Fibroblast of lung (primary cell): ENCODE measurements around the gene KIAA1217. TPM values are rescaled to one million over a fixed set of nuclear protein-coding genes. Genes with fewer than 3 reads are reported as not detected.

Experiments used
- DNase-seq, 2 donors: peaks; one replicate each; pipeline versions ENCODE4 v3.0.0 to v3.0.0-alpha.2; 2010; ENCODE audit warnings: low read depth in 2 of 2
- H2AFZ ChIP-seq: 2 replicates; pipeline ENCODE4 v1.5.1; 2012; ENCODE audit warnings: low read length, control low read depth, inconsistent platforms
- H3K27ac ChIP-seq: 2 replicates; pipeline ENCODE4 v1.5.1; 2011; ENCODE audit warnings: low read length, control low read depth; ENCODE audit not compliant: insufficient read depth
- H3K27me3 ChIP-seq: 2 replicates; pipeline ENCODE4 v1.5.1; 2011; ENCODE audit warnings: mild to moderate bottlenecking, low read length; ENCODE audit not compliant: control insufficient read depth, insufficient read depth
- H3K36me3 ChIP-seq: 2 replicates; pipeline ENCODE4 v1.5.1; 2011; ENCODE audit warnings: low read length; ENCODE audit not compliant: control insufficient read depth, insufficient read depth
- H3K4me1 ChIP-seq: 2 replicates; pipeline ENCODE4 v1.5.1; 2011; ENCODE audit warnings: low read length; ENCODE audit not compliant: control insufficient read depth, insufficient read depth; ENCODE audit errors: extremely low read depth
- H3K4me2 ChIP-seq: 2 replicates; pipeline ENCODE4 v1.5.1; 2011; ENCODE audit warnings: low read length, control low read depth; ENCODE audit not compliant: insufficient read depth; ENCODE audit errors: extremely low read depth
- H3K4me3 ChIP-seq, 4 experiments: fragments of 200-600 bp in 1 of 4; sonication (generic) in 1 of 4; replicated peaks in 1 of 4; 2 replicates each; pipeline ENCODE4 v1.5.1; 2011 to 2016; ENCODE audit warnings: low read length in 4 of 4, low read depth in 3 of 4, mild to moderate bottlenecking in 3 of 4, control low read depth in 2 of 4, inconsistent platforms in 1 of 4, mixed read lengths in 1 of 4; ENCODE audit not compliant: insufficient read depth in 1 of 4; ENCODE audit errors: control extremely low read depth in 1 of 4
- H3K79me2 ChIP-seq: 2 replicates; pipeline ENCODE4 v1.5.1; 2012; ENCODE audit warnings: mild to moderate bottlenecking, low read length, inconsistent platforms; ENCODE audit not compliant: control insufficient read depth, insufficient read depth
- H3K9ac ChIP-seq: 2 replicates; pipeline ENCODE4 v1.5.1; 2011; ENCODE audit warnings: mild to moderate bottlenecking, low read length, control low read depth; ENCODE audit not compliant: insufficient read depth
- H3K9me3 ChIP-seq: 2 replicates; pipeline ENCODE4 v1.5.1; 2012; ENCODE audit warnings: low read depth, low read length; ENCODE audit not compliant: control insufficient read depth, insufficient read depth
- H4K20me1 ChIP-seq: 2 replicates; pipeline ENCODE4 v1.5.1; 2011; ENCODE audit warnings: low read length; ENCODE audit not compliant: control insufficient read depth, insufficient read depth; ENCODE audit errors: extremely low read depth
- CTCF ChIP-seq, 2 donors: IDR thresholded peaks in 1 of 2; conservative IDR thresholded peaks in 1 of 2; 1 replicate in 1 of 2; 2 replicates in 1 of 2; pipeline ENCODE4 v1.5.1; 2011 to 2012; ENCODE audit warnings: low read length in 2 of 2, control low read depth in 1 of 2, inconsistent platforms in 1 of 2, low read depth in 1 of 2, mild to moderate bottlenecking in 1 of 2
- EZH2 ChIP-seq: IDR thresholded peaks from 2 replicates; pipeline ENCODE4 v1.5.1; 2012; ENCODE audit warnings: low read length, control low read depth, mild to moderate bottlenecking; ENCODE audit errors: missing control alignments
- polyA plus RNA-seq, 2 donors: library from polyadenylated mRNA; depleted of rRNA in 1 of 2; stranded (reverse) in 1 of 2; unstranded in 1 of 2; fragments of >200 nt; gene quantifications; 2 replicates each; pipeline ENCODE4 v1.2.1, GENCODE V29; 2011 to 2012; ENCODE audit warnings: missing spikeins in 1 of 2
- total RNA-seq: library from RNA; depleted of rRNA; stranded (reverse); fragments of >200 nt; gene quantifications from 2 replicates; pipeline ENCODE4 v1.2.1, GENCODE V29; 2014

The KIAA1217 gene
- total and polyA plus RNA-seq, 2 donors (not counting 1 experiment from before 2014, with no cell fraction given), result 0.92 to 1.5 TPM

DNA sequence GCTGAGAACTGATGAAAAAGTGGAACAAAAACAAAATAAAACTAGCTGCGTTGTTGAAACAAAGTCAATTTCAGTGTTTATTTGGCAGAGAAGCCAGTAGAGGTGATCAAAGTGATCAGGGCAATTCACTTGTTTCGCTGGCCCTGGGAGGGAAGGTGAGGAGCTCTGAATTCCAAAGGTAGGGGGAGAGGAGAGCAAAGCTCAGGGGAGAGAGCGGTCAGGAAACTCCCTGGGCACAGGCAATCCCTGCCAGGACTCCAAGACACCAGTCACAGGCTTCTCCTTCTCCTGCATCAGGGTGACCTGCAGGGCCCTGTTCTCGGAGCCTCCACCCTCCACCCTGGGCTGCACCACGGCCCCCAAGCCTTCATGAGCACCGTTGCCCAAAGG, 6.8 kb upstream of the KIAA1217 start:
- H3K27me3 ChIP-seq, result peaks cover 2% of the 10 kb centered on the region
- no peak overlapping the region for H3K4me2 ChIP-seq
- no peaks in the 10 kb centered on the region for H3K79me2 ChIP-seq
- H3K9ac ChIP-seq, result no peak overlapping the region
- H2AFZ ChIP-seq, result no peak overlapping the region
- no peaks in the 10 kb centered on the region for H3K4me1 ChIP-seq
- H3K9me3 ChIP-seq, result no peaks in the 10 kb centered on the region
- H3K27ac ChIP-seq, result no peak overlapping the region
- H3K4me3 ChIP-seq, result no peak overlapping the region
- TF ChIP-seq CTCF (conservative IDR thresholded peaks at IDR 0.05 in 1 of 2, IDR thresholded peaks at IDR 0.05 in 1 of 2; ENCODE audit: low read depth in 1 of 2, low read length in 2 of 2) (no peak), EZH2 (no peak)
- H4K20me1 ChIP-seq, result no peaks in the 10 kb centered on the region
- H3K36me3 ChIP-seq, result no peaks in the 10 kb centered on the region
- DNase-seq, result no peak

GRCh38 chr10:24205821-24206220, 3.1 kb upstream of the KIAA1217 start:
- no peaks in the 10 kb centered on the region for H4K20me1 ChIP-seq
- no peak overlapping the region for H3K27ac ChIP-seq
- H3K4me2 ChIP-seq, result no peak overlapping the region
- peaks cover 2% of the 10 kb centered on the region for H3K27me3 ChIP-seq
- no peaks in the 10 kb centered on the region for H3K36me3 ChIP-seq
- H3K9ac ChIP-seq, result no peak overlapping the region
- TF ChIP-seq CTCF (conservative IDR thresholded peaks at IDR 0.05 in 1 of 2, IDR thresholded peaks at IDR 0.05 in 1 of 2; ENCODE audit: low read depth in 1 of 2, low read length in 2 of 2) (no peak), EZH2 (no peak)
- H2AFZ ChIP-seq, result no peak overlapping the region
- H3K4me3 ChIP-seq, result no peak overlapping the region
- no peaks in the 10 kb centered on the region for H3K79me2 ChIP-seq
- peak in 1 of 2 donors; percentile 14 for DNase-seq
- no peaks in the 10 kb centered on the region for H3K9me3 ChIP-seq
- no peaks in the 10 kb centered on the region for H3K4me1 ChIP-seq

DNA sequence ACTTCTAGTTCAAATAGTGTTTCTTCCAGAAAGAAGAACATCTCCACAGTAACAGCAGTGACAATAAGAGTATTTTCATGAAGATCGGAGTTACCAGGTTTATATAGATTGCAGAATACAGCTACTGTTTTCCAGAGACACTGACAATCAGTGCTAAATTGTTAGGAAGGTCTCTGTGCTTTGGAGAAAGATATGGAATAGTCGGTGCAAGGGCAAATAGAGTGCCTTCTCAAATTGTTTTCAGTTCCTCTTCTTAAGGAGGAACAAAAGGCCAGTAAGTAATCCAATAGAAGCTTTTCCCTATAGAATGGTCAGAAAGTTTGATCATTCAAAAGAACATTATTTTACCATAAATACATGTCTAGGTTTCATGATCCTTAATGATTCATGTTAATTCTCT, 2.6 kb upstream of the KIAA1217 start:
- H3K9ac ChIP-seq, result no peak overlapping the region
- H3K79me2 ChIP-seq, result no peaks in the 10 kb centered on the region
- no peak for TF ChIP-seq CTCF (conservative IDR thresholded peaks at IDR 0.05 in 1 of 2, IDR thresholded peaks at IDR 0.05 in 1 of 2; ENCODE audit: low read depth in 1 of 2, low read length in 2 of 2)
- TF ChIP-seq EZH2, result no peak
- no peak overlapping the region for H3K27ac ChIP-seq
- no peaks in the 10 kb centered on the region for H3K9me3 ChIP-seq
- no peaks in the 10 kb centered on the region for H3K36me3 ChIP-seq
- H4K20me1 ChIP-seq, result no peaks in the 10 kb centered on the region
- no peak overlapping the region for H3K4me2 ChIP-seq
- H2AFZ ChIP-seq, result no peak overlapping the region
- peaks cover 2% of the 10 kb centered on the region for H3K27me3 ChIP-seq
- H3K4me1 ChIP-seq, result no peaks in the 10 kb centered on the region
- no peak for DNase-seq
- H3K4me3 ChIP-seq, result no peak overlapping the region
